Right cardiac atrium (tissue), 5 donors: ENCODE results near the gene TP63. TPM values are rescaled to one million over a fixed set of nuclear protein-coding genes. Genes with fewer than 3 reads are reported as not detected.

Experiments used
- ATAC-seq, 2 donors: fragments of 200-7000 bp; cut with Tn5 transposase; one replicate each; pipeline versions ENCODE4 v1.8.0 to v1.9.1; 2020; ENCODE audit warnings: moderate library complexity in 2 of 2, mild to moderate bottlenecking in 1 of 2
- DNase-seq, 3 donors: peaks; one replicate each; pipeline ENCODE4 v3.0.0-alpha.2; 2020
- H3K27ac ChIP-seq: one replicate; pipeline ENCODE4 v1.5.1; 2013; ENCODE audit warnings: mild to moderate bottlenecking, low read length, control low read depth, moderate library complexity
- H3K27me3 ChIP-seq: one replicate; pipeline ENCODE4 v1.6.1; 2013; ENCODE audit not compliant: control insufficient read depth, insufficient read depth
- H3K4me1 ChIP-seq: one replicate; pipeline ENCODE4 v1.6.1; 2013; ENCODE audit warnings: low read length; ENCODE audit not compliant: control insufficient read depth, insufficient read depth
- H3K4me3 ChIP-seq: one replicate; pipeline ENCODE4 v1.5.1; 2013; ENCODE audit warnings: low read length, control low read depth
- H3K9me3 ChIP-seq: one replicate; pipeline ENCODE4 v1.6.1; 2013; ENCODE audit warnings: low read length; ENCODE audit not compliant: control insufficient read depth
- WGBS: extraction: QIAGEN DNeasy Blood & Tissue Kit; methylation state at CpG from one replicate; pipeline ENCODE4 v1.1.7; 2013; 5-methylcytosine and 5-hydroxymethylcytosine counted together
- intact Hi-C, 4 donors: fragments of 100-400 bp; cut with DNase I; formaldehyde crosslinking; loops; one replicate each; pipeline versions ENCODE4 v1.11.0 to v1.14.0; 2022 to 2023
- polyA plus RNA-seq: library from polyadenylated mRNA; stranded (reverse); fragments of 200-250 nt; gene quantifications from one replicate; pipeline ENCODE4 v1.2.3, GENCODE V29; 2013
- total RNA-seq, 4 donors: library from RNA; stranded (reverse); fragmentation: NEBNext Ultra II Directional; extraction: Animal tissue kit (Norgen Biotek cat#: 25700); gene quantifications; one replicate each; pipeline ENCODE4 v1.2.1, GENCODE V29; 2021
- donor health status: healthy with polysubstance abuse.
- donor health status: DM: no; HTN: yes; CAD: no.
- donor health status: DM: no; HTN: no; CAD: no.
- donor health status: DM: no; HTN: yes; CAD: no; lungs with severe emphysema.
- donor health status: DM: yes; HTN: yes; CAD: no.

The TP63 gene
- total and polyA plus RNA-seq, 5 donors: 0.25 to 0.71 (median 0.56) TPM

DNA sequence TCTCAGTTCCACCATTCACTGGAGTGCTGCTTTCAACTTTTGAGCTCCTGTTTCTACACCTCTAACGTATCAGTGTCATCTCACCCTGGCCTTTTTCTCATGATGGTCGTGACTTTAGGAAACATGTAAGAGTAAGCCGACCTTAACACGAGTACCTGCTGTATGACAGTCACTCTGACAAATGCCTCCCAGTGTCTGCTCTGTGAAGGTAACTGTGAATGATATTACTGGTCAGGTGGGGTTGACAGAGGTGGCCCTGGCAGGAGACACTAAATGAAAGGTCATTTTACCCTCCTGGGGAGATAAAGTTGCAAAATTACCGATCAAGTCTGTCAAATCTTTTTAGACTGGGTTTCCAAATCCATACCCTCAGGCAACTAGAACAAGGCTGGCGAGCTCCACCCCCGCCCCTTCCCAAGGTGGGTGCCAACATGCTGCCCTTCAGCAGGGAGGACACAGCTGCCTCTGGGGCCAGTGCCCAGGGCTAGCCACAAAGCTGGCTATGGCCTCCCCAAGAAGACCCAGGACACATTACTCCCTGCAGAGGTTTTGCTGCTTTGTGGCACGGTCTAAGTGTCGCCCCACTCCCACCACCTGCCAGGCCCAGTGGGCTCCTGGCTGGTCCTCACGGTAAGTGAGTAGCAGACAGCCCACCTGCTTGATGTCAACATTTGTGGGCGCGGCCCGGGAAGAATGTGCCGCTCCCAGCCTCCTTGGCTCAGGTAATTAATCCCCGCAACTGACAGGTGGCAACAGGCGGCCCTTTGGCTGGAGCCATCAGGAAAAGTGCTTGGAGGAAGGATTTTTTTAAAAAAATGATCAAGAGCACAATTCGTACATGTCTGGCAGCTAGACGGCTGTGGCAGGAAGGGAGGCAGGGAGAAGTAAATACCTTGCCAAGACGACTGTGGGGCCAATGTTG is 211.8 kb downstream of the TP63 start:
- Histone ChIP-seq H3K27ac (no peak overlapping the region), H3K9me3 (no peaks in the 10 kb centered on the region), H3K27me3 (no peaks in the 10 kb centered on the region), H3K4me3 (no peak overlapping the region), H3K4me1 (no peaks in the 10 kb centered on the region)
- 80% methylated on average over 19 of the region's 19 CpGs for WGBS
- peak in 1 of 3 donors; percentile 41 for DNase-seq
- intact Hi-C loops: no loop called here
- no peak for ATAC-seq

DNA sequence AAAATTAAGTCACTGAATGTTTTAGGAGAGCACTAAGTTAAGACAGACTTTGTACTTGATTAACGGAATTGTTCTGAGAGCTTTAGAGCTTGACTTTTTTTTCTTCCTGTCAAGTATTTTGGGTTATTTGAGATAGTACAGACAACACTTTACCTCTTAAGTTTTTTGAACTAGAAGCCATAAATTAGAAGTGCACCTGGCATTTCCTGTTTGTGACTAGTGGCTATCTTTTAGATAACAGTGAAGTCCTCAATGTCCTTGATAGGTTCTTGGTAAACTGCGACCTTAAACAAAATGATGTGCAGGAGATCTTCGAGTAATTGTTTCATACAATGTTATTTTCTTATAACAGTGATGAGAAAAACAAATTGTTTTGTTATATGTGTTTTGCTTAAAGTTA is 213.9 kb downstream of the TP63 start:
- 46% methylated on average over 3 of the region's 3 CpGs for WGBS
- Histone ChIP-seq H3K9me3 (no peaks in the 10 kb centered on the region), H3K27ac (no peak overlapping the region), H3K4me3 (no peak overlapping the region), H3K4me1 (peaks cover 2% of the 10 kb centered on the region), H3K27me3 (no peaks in the 10 kb centered on the region)
- ATAC-seq (no peak), DNase-seq (no peak)
- intact Hi-C loops: no loop called here

DNA sequence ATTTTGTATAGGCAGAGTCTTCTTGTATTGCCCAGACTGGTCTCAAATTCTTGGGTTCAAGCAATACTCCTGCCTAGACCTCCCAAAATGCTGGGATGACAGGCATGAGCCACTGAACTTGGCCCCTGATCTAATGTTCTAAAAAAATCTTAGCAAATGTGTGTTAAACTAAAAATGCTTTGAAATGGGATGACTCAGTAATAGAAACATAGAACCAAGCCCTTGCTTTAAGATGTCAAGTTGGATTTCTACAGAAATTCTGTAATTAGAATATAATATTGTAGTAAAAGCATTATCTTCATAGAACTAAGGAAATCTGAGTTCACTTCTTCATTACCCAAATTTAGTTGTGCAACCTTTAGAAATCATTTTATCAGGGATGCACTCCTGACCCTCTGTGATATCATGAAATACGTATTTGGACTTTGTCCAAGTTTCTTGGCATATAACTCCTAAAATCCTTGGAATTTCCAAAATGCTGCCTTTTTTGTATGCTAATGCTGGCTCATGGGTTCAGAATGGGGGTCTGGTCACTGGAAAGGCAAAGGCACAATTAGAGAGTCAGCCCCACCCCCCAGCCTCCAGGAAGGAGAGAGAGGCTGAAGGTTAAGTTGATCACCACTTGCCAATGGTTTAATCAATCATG is 217.3 kb downstream of the TP63 start:
- 35% methylated on average over 1 of the region's 1 CpG for WGBS
- no peak overlapping the region for H3K27ac ChIP-seq
- peaks cover 2% of the 10 kb centered on the region for H3K4me1 ChIP-seq
- H3K9me3 ChIP-seq: no peaks in the 10 kb centered on the region
- ATAC-seq (peak in 1 of 2 donors; percentile 24), DNase-seq (no peak)
- no peaks in the 10 kb centered on the region for H3K27me3 ChIP-seq
- no peak overlapping the region for H3K4me3 ChIP-seq
- intact Hi-C loops: no loop called here

DNA sequence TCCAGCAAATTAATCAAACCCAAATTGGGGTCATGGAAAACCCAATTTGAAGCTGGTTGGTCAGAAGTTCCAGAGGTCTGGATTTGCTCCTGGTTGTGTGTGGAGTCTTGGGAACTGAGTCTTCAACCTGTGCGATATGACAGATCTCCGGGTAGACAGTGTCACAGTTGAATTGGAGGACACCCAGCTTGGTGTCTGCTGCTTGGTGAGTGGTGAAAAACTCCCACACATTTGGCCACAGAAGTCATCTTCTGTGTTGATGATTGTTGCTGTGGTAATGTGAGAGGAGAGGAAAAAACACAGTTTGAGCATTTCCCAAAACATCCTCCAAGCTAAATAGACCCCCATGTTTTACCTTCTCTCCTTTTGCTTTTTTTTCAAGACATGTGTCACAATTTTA is 218.1 kb downstream of the TP63 start:
- intact Hi-C loops: no loop called here
- DNase-seq: no peak
- no peaks in the 10 kb centered on the region for H3K9me3 ChIP-seq
- H3K27me3 ChIP-seq: no peaks in the 10 kb centered on the region
- 21% methylated on average over 2 of the region's 2 CpGs for WGBS
- peaks cover 2% of the 10 kb centered on the region for H3K4me1 ChIP-seq
- H3K27ac ChIP-seq: no peak overlapping the region
- H3K4me3 ChIP-seq: no peak overlapping the region
- peak; percentile 37 to 59 for ATAC-seq

DNA sequence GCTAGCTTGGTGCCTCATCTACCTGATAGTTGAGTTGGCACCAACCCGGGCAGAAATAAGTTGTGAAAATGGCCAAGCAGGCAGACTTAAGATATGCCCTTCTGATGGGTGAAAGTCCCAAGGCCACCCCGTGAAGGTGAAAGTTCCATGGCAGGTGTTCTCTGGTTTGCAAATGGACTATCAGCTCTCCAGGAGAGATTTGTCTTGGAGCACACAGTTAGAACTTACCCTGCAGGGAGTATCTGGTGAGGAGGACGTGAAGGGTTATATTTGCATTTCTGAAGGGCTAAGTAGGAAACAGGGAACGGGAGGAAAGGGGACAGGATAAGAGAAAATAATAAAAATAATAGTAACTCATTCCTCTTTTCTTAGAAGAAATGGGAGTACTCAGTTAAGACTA is 220.5 kb downstream of the TP63 start:
- DNase-seq (no peak), ATAC-seq (no peak)
- 73% methylated on average over 4 of the region's 4 CpGs for WGBS

DNA sequence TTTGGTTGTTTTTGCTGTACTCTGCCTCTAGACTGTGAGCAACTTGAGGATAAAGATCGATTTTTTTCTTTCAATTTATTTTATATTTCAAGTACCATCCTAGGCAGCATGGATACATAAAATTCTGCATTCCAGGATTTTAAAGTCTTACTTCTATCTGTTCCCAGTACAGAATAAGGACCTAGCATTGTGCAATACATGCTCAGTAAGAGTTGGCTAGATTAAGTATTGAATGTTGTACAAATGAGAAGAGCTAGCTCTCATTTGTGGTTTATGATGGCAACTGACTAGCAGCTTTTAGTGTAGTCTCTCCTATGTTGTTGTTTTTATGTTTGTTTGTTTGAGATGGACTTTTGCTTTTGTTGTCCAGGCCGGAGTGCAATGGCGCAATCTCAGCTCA is 222.7 kb downstream of the TP63 start:
- ATAC-seq (no peak), DNase-seq (no peak)
- Histone ChIP-seq H3K27me3 (no peaks in the 10 kb centered on the region), H3K4me3 (no peak overlapping the region), H3K27ac (no peak overlapping the region), H3K9me3 (no peaks in the 10 kb centered on the region), H3K4me1 (peaks cover 2% of the 10 kb centered on the region)
- intact Hi-C loops: no loop called here
- WGBS: 97% methylated on average over 3 of the region's 3 CpGs

More for the DNA sequence above, 220.5 kb downstream of the TP63 start:
- Histone ChIP-seq H3K27ac (no peak overlapping the region), H3K4me1 (peaks cover 2% of the 10 kb centered on the region), H3K27me3 (no peaks in the 10 kb centered on the region), H3K4me3 (no peak overlapping the region), H3K9me3 (no peaks in the 10 kb centered on the region)
- intact Hi-C loops: no loop called here

DNA sequence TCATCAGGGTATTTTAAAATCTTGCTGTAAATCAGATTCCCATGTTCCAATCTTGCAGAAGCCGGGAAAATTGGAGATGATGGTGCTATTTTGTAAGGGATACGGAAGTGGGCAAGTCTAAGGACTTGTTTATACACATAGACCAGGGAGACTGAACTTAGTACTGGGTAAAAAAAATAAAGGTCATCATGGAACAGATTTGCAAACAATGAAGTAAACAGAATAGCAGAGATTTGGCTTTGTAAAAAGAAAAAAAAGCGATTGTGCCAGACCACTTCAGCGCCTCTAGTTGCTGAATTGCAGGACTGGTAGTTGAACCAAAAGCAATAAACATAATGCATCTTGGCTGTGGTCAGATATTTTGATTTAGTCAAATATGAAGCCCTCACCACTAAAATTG is 229.1 kb downstream of the TP63 start:
- 82% methylated on average over 4 of the region's 4 CpGs for WGBS
- H3K27me3 ChIP-seq: no peaks in the 10 kb centered on the region
- intact Hi-C loops: no loop called here
- no peaks in the 10 kb centered on the region for H3K4me1 ChIP-seq
- H3K4me3 ChIP-seq: no peak overlapping the region
- DNase-seq: no peak
- no peak overlapping the region for H3K27ac ChIP-seq
- H3K9me3 ChIP-seq: no peaks in the 10 kb centered on the region
- ATAC-seq: no peak

DNA sequence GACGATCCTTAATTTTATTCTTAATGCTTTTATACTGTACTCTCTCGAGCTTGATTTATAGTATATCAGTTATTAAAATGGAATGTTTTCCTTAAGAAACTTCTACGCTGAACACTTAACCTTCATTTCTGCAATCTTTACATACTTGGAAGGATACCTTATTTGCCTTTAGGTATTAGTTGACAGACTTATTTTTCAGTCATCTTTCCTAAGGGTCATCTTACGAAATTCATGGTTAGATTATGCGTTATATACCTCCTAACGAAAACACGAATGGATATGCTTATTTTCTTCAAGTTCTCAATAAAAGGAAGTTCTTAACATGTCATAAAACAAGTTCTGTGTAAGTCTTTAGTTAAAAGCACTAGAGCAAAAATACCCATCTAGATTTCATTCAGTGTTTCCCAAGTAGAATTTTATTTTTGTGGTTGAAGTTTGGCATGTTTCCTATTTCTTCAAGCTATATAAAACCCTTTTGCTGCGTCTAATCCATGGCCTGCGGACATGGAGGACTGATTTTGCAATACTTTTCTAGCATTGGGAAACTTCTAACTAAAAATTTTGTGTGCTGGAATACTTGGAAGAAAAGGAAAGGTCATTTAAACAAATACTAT is 231.3 kb downstream of the TP63 start:
- intact Hi-C loops: no loop called here
- Histone ChIP-seq H3K9me3 (no peaks in the 10 kb centered on the region), H3K4me3 (no peak overlapping the region), H3K4me1 (no peaks in the 10 kb centered on the region), H3K27me3 (no peaks in the 10 kb centered on the region), H3K27ac (no peak overlapping the region)
- WGBS: 87% methylated on average over 9 of the region's 9 CpGs
- ATAC-seq: peak in 1 of 2 donors; percentile 13
- no peak for DNase-seq

DNA sequence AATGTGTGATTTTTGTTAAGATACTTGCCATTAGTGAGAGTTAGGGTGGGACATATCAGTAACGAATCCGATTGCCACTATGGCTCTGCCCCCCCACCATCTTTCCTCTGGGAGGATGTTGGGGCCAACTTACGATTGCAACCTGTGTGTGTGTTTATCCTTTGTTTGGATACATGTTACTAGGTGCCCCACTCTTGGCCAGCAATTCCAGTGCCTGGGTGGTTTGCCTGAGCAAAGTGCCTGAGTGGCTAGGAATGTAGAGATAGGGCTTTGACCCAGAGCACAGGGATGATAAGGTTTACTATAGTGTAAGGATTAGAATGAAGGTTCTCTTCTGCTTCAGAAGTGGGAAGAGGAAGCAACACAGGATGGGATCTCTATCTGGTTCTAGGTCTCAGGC is 231.8 kb downstream of the TP63 start:
- ATAC-seq: peak; percentile 89 to 94
- Histone ChIP-seq H3K4me3 (no peak overlapping the region), H3K4me1 (no peaks in the 10 kb centered on the region), H3K27me3 (no peaks in the 10 kb centered on the region), H3K9me3 (no peaks in the 10 kb centered on the region), H3K27ac (no peak overlapping the region)
- peak; percentile 51 to 70 (median 63) for DNase-seq
- 62% methylated on average over 3 of the region's 3 CpGs for WGBS
- intact Hi-C loops: no loop called here

DNA sequence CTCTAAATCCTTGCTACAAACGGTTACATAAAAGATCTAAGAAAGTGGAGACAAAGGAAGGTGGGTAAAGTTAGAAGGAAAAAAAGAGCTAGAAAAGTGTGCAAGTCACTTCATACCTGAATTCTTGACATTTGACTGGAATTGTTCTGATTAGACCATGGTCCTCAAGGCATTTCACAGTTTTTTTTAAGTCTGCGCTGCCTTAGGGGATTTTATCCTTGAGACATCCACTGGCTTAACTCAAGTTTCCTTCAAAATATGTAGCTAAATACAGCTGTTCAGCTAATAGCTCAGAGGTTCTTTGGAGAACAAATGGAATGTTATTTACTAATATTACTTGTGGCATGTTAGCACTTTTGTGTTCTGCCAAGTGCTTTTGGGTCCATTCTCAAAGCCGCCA is 236.9 kb downstream of the TP63 start:
- H3K27ac ChIP-seq: no peak overlapping the region
- no peaks in the 10 kb centered on the region for H3K4me1 ChIP-seq
- DNase-seq (no peak), ATAC-seq (no peak)
- H3K4me3 ChIP-seq: no peak overlapping the region
- intact Hi-C loops: no loop called here
- WGBS: 95% methylated on average over 3 of the region's 3 CpGs
- H3K9me3 ChIP-seq: no peaks in the 10 kb centered on the region
- no peaks in the 10 kb centered on the region for H3K27me3 ChIP-seq

DNA sequence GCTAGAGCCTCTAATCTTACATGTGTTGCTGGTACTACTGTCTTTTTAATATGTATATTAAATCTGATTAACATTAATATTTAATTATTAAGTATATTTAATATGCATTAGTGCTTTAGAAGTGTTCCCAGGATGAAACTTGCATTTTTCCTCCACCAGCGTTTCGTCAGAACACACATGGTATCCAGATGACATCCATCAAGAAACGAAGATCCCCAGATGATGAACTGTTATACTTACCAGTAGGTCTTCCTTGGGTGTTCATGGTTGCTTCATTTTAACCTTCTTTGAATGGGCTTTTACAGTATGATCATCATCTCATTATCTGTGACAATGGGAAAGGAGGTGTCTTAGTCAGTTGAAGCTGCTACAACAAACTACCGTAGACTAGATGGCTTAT is 238.0 kb downstream of the TP63 start:
- Histone ChIP-seq H3K27me3 (no peaks in the 10 kb centered on the region), H3K4me3 (no peak overlapping the region), H3K27ac (no peak overlapping the region), H3K9me3 (no peaks in the 10 kb centered on the region), H3K4me1 (no peaks in the 10 kb centered on the region)
- DNase-seq (no peak), ATAC-seq (no peak)
- intact Hi-C loops: no loop called here
- 95% methylated on average over 4 of the region's 4 CpGs for WGBS
